ENCODE measurements around the gene GTF2A1. TPM values are rescaled to one million over a fixed set of nuclear protein-coding genes. Genes with fewer than 3 reads are reported as not detected.

GTF2A1 gene
- total RNA-seq: 10 to 100 TPM; 35.3 to 46.9 TPM

- Mint-ChIP-seq H3K4me1 (peaks cover 39% of the 10 kb centered on the region), H3K27ac (peak within 1 kb of the TSS; percentile 100), H3K27me3 (no peaks in the 10 kb centered on the region), H3K4me3 (peak within 1 kb of the TSS; percentile 99), H3K9me3 (peaks cover 4% of the 10 kb centered on the region), H3K36me3 (ENCODE audit: low read depth) (peaks cover 17% of the 10 kb centered on the region)
- CTCF ChIA-PET: interaction anchor here (0.6 to 1.1 kb wide), 3 partner anchors 48 to 59 kb away, joined by 3 to 6 read pairs (median 4); no protein-coding TSS in a partner anchor
- POLR2A ChIA-PET: interaction anchor here (1.1 kb wide), 1 partner anchor 55 kb away, joined by 12 read pairs; no protein-coding TSS in a partner anchor
- DNase-seq: peak; percentile 94
These were observed at the start of gene GTF2A1 for GRCh38 chr14:81220830-81221578. Gene GTF2A1, minus strand, starts transcription at chr14:81220959. Its CDS starts 441 bp downstream, at chr14:81220518.

- H3K36me3 Mint-ChIP-seq (ENCODE audit: low read depth): no peaks in the 10 kb centered on the region
- peaks cover 23% of the 10 kb centered on the region for H3K27me3 Mint-ChIP-seq
- no peaks in the 10 kb centered on the region for H3K9me3 Mint-ChIP-seq
- no peak overlapping the region for H3K27ac Mint-ChIP-seq
- peaks cover 27% of the 10 kb centered on the region for H3K4me1 Mint-ChIP-seq
- no peak overlapping the region for H3K4me3 Mint-ChIP-seq
- ChIA-PET CTCF (interaction anchor here (0.9 to 3.0 kb wide), 5 partner anchors 9 to 207 kb away, joined by 3 to 11 read pairs (median 3); no protein-coding TSS in a partner anchor), POLR2A (no interaction called here)
- DNase-seq: no peak
These were observed 49.2 kb upstream of the GTF2A1 start for GRCh38 chr14:81269979-81270375.

- Mint-ChIP-seq H3K36me3 (ENCODE audit: low read depth) (no peaks in the 10 kb centered on the region), H3K4me1 (peaks cover 27% of the 10 kb centered on the region)
These were observed 48.6 kb upstream of the GTF2A1 start for GRCh38 chr14:81269100-81269978.

GRCh38 chr14:81268016-81268416 lies 47.3 kb upstream of the GTF2A1 start:
- Mint-ChIP-seq H3K27ac (peak overlapping the region; percentile 2), H3K4me1 (peaks cover 27% of the 10 kb centered on the region), H3K27me3 (peaks cover 26% of the 10 kb centered on the region), H3K9me3 (no peaks in the 10 kb centered on the region), H3K36me3 (ENCODE audit: low read depth) (no peaks in the 10 kb centered on the region), H3K4me3 (peak overlapping the region; percentile 4)
- DNase-seq: peak; percentile 56
- ChIA-PET CTCF (interaction anchor here (1.2 to 3.0 kb wide), 4 partner anchors 110 to 223 kb away, joined by 3 to 11 read pairs (median 4); no protein-coding TSS in a partner anchor), POLR2A (no interaction called here)

More at GRCh38 chr14:81269100-81269978, 48.6 kb upstream of the GTF2A1 start:
- peaks cover 22% of the 10 kb centered on the region for H3K27me3 Mint-ChIP-seq
- no peak overlapping the region for H3K4me3 Mint-ChIP-seq
- H3K9me3 Mint-ChIP-seq: no peaks in the 10 kb centered on the region
- peak; percentile 33 for DNase-seq
- H3K27ac Mint-ChIP-seq: no peak overlapping the region
- CTCF ChIA-PET: interaction anchor here (0.7 to 3.0 kb wide), 11 partner anchors 10 to 222 kb away, joined by 3 to 11 read pairs (median 3); partner anchors contain the start of gene GTF2A1
- POLR2A ChIA-PET: interaction anchor here (0.7 kb wide), 1 partner anchor 184 kb away, joined by 3 read pairs; no protein-coding TSS in a partner anchor

GRCh38 chr14:81265636-81266169 lies 44.9 kb upstream of the GTF2A1 start:
- ChIA-PET CTCF (interaction anchor here (0.7 kb wide), 1 partner anchor 112 kb away, joined by 5 read pairs; no protein-coding TSS in a partner anchor), POLR2A (interaction anchor here (0.7 kb wide), 1 partner anchor 264 kb away, joined by 3 read pairs; no protein-coding TSS in a partner anchor)
- no peak for DNase-seq
- Mint-ChIP-seq H3K9me3 (no peaks in the 10 kb centered on the region), H3K4me3 (no peak overlapping the region), H3K4me1 (peaks cover 27% of the 10 kb centered on the region), H3K27ac (no peak overlapping the region), H3K36me3 (ENCODE audit: low read depth) (no peaks in the 10 kb centered on the region), H3K27me3 (peaks cover 38% of the 10 kb centered on the region)

GRCh38 chr14:81264671-81265070 lies 43.9 kb upstream of the GTF2A1 start:
- ChIA-PET CTCF (interaction anchor here (0.7 kb wide), 1 partner anchor 111 kb away, joined by 5 read pairs; no protein-coding TSS in a partner anchor), POLR2A (no interaction called here)
- peaks cover 27% of the 10 kb centered on the region for H3K4me1 Mint-ChIP-seq
- peaks cover 38% of the 10 kb centered on the region for H3K27me3 Mint-ChIP-seq
- DNase-seq: no peak
- no peaks in the 10 kb centered on the region for H3K9me3 Mint-ChIP-seq
- no peaks in the 10 kb centered on the region for H3K36me3 Mint-ChIP-seq (ENCODE audit: low read depth)
- no peak overlapping the region for H3K4me3 Mint-ChIP-seq
- no peak overlapping the region for H3K27ac Mint-ChIP-seq

- POLR2A ChIA-PET: no interaction called here
- no peak for DNase-seq
- Mint-ChIP-seq H3K27me3 (peaks cover 38% of the 10 kb centered on the region), H3K4me1 (peaks cover 22% of the 10 kb centered on the region), H3K4me3 (no peak overlapping the region), H3K9me3 (no peaks in the 10 kb centered on the region), H3K36me3 (ENCODE audit: low read depth) (no peaks in the 10 kb centered on the region), H3K27ac (no peak overlapping the region)
- CTCF ChIA-PET: interaction anchor here (1.5 kb wide), 1 partner anchor 201 kb away, joined by 3 read pairs; no protein-coding TSS in a partner anchor
These were observed 43.1 kb upstream of the GTF2A1 start for GRCh38 chr14:81263777-81264410.

GRCh38 chr14:81261176-81261575 lies 40.4 kb upstream of the GTF2A1 start:
- H3K4me3 Mint-ChIP-seq: no peak overlapping the region
- H3K27ac Mint-ChIP-seq: no peak overlapping the region
- H3K27me3 Mint-ChIP-seq: peaks cover 20% of the 10 kb centered on the region
- H3K9me3 Mint-ChIP-seq: no peaks in the 10 kb centered on the region
- peaks cover 2% of the 10 kb centered on the region for H3K4me1 Mint-ChIP-seq
- DNase-seq: no peak
- POLR2A ChIA-PET: no interaction called here
- CTCF ChIA-PET: no interaction called here
- H3K36me3 Mint-ChIP-seq (ENCODE audit: low read depth): no peaks in the 10 kb centered on the region

GRCh38 chr14:81260732-81261131 lies 40.0 kb upstream of the GTF2A1 start:
- Mint-ChIP-seq H3K27ac (no peak overlapping the region), H3K4me1 (peaks cover under 1% of the 10 kb centered on the region), H3K27me3 (peaks cover 19% of the 10 kb centered on the region), H3K9me3 (no peaks in the 10 kb centered on the region), H3K4me3 (no peak overlapping the region), H3K36me3 (ENCODE audit: low read depth) (no peaks in the 10 kb centered on the region)
- ChIA-PET CTCF (no interaction called here), POLR2A (no interaction called here)
- DNase-seq: no peak

- Mint-ChIP-seq H3K36me3 (ENCODE audit: low read depth) (no peaks in the 10 kb centered on the region), H3K4me3 (no peak overlapping the region), H3K27ac (no peak overlapping the region), H3K9me3 (no peaks in the 10 kb centered on the region), H3K27me3 (no peaks in the 10 kb centered on the region), H3K4me1 (no peaks in the 10 kb centered on the region)
- DNase-seq: no peak
- POLR2A ChIA-PET: no interaction called here
- CTCF ChIA-PET: no interaction called here
These were observed 35.7 kb upstream of the GTF2A1 start for GRCh38 chr14:81256289-81256960.

GRCh38 chr14:81252278-81252677 lies 31.5 kb upstream of the GTF2A1 start:
- Mint-ChIP-seq H3K4me3 (no peak overlapping the region), H3K4me1 (no peaks in the 10 kb centered on the region), H3K36me3 (ENCODE audit: low read depth) (no peaks in the 10 kb centered on the region), H3K27ac (no peak overlapping the region), H3K9me3 (no peaks in the 10 kb centered on the region), H3K27me3 (no peaks in the 10 kb centered on the region)
- no peak for DNase-seq
- POLR2A ChIA-PET: no interaction called here
- CTCF ChIA-PET: interaction anchor here (1.3 kb wide), 1 partner anchor 192 kb away, joined by 3 read pairs; no protein-coding TSS in a partner anchor
